Duodenal mucosa (tissue), 2 donors: ENCODE data around the gene ETNK1.

ENCODE experiments used
- H3K27ac ChIP-seq: one replicate; pipeline ENCODE4 v1.7.0; 2013; ENCODE audit warnings: low read depth, low read length
- H3K27me3 ChIP-seq, 2 donors: one replicate each; pipeline ENCODE4 v1.7.0; 2013; ENCODE audit warnings: low read length in 2 of 2, control low read depth in 1 of 2; ENCODE audit not compliant: insufficient read depth in 2 of 2, control insufficient read depth in 1 of 2
- H3K36me3 ChIP-seq, 2 donors: one replicate each; pipeline ENCODE4 v1.7.0; 2013; ENCODE audit warnings: low read length in 2 of 2, control low read depth in 1 of 2; ENCODE audit not compliant: insufficient read depth in 2 of 2, control insufficient read depth in 1 of 2
- H3K4me1 ChIP-seq, 2 donors: one replicate each; pipeline ENCODE4 v1.7.0; 2013; ENCODE audit warnings: low read length in 2 of 2, control low read depth in 1 of 2; ENCODE audit not compliant: insufficient read depth in 2 of 2, control insufficient read depth in 1 of 2
- H3K4me3 ChIP-seq, 2 donors: one replicate each; pipeline ENCODE4 v1.7.0; 2013; ENCODE audit warnings: low read length in 2 of 2, low read depth in 1 of 2
- H3K9ac ChIP-seq, 2 donors: one replicate each; pipeline ENCODE4 v1.7.0; 2013; ENCODE audit warnings: low read length in 2 of 2, low read depth in 1 of 2
- H3K9me3 ChIP-seq, 2 donors: one replicate each; pipeline ENCODE4 v1.7.0; 2013; ENCODE audit warnings: low read length in 2 of 2, control low read depth in 1 of 2; ENCODE audit not compliant: control insufficient read depth in 1 of 2

ETNK1 gene

DNA sequence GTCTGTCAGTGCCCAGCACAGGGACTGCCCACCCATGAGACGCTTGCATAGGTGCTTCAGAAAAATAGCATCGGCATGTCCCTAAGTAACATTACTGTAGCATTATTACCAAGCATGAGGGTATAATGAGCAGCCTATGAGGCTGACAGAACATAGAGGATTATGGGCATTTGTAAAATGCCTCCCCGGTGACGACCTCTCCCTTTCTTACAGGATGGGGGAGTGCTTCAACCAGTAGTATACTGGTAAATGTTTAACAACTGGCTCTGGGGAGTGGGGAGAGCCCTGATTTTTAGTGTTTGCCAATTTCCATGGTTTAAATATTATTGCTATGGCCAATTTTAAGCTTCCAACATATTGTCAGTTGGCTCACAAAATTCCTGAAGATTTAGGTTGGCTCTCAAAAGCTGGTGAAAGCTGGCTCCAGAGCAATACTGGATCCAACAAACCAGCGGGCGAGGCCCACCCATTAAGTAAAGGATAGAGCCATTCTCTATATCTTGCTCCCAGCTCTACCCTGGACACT lies 104.5 kb downstream of the ETNK1 start:
- H3K36me3 ChIP-seq: no peaks in the 10 kb centered on the region
- peak overlapping the region in 1 of 2 donors; percentile 17 for H3K4me3 ChIP-seq
- H3K4me1 ChIP-seq: no peaks in the 10 kb centered on the region
- no peak overlapping the region for H3K9ac ChIP-seq
- H3K27me3 ChIP-seq: no peaks in the 10 kb centered on the region
- H3K27ac ChIP-seq: no peak overlapping the region
- H3K9me3 ChIP-seq: no peaks in the 10 kb centered on the region

- Histone ChIP-seq H3K27me3 (no peaks in the 10 kb centered on the region), H3K27ac (no peak overlapping the region), H3K9ac (no peak overlapping the region)
Observed at GRCh38 chr12:22729957-22730443, 105.0 kb downstream of the ETNK1 start.

DNA sequence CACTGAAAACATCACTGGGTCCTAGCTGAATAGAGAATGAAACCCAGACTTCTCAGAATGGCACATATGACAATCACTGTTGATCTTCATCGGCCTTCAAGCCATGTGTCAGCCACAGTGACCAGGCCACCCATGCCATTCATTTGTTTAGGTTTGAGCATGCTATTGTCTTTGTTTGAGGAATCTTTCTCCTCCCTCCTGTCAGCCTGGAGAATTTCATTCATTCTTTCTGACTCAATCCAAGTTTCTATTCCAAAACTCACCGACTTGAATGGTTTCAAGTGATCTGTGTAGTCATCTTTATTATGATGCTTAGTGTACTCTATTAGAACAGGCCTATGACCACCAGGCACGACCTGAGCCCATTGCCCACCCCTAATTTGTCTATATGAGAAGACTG lies 106.3 kb downstream of the ETNK1 start:
- H3K27me3 ChIP-seq: no peaks in the 10 kb centered on the region
- H3K27ac ChIP-seq: no peak overlapping the region
- no peak overlapping the region for H3K9ac ChIP-seq
- H3K4me3 ChIP-seq: no peak overlapping the region
- H3K36me3 ChIP-seq: no peaks in the 10 kb centered on the region
- no peaks in the 10 kb centered on the region for H3K9me3 ChIP-seq
- no peaks in the 10 kb centered on the region for H3K4me1 ChIP-seq

More at GRCh38 chr12:22729957-22730443, 105.0 kb downstream of the ETNK1 start:
- Histone ChIP-seq H3K4me3 (peak overlapping the region in 1 of 2 donors; percentile 17), H3K4me1 (no peaks in the 10 kb centered on the region), H3K9me3 (no peaks in the 10 kb centered on the region), H3K36me3 (no peaks in the 10 kb centered on the region)

DNA sequence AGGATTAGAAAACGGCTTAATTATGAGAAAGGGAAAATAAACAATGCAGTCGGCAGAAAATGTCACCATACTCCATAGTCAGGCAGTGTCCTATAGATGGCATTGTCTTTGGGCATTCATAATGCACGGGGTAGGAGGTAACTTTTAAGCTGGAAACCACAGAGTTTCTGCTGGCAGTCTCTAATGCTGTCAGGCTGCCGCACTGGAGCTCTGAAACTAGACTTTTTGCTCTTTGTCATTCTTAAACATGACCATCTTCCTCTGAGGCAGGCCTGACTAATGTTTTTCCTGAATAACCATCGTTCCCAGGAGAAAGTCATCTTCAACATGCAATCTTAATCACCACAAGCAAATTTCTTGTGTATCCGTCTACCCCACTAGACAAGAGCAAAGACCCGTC lies 108.8 kb downstream of the ETNK1 start:
- Histone ChIP-seq H3K27ac (no peak overlapping the region), H3K9me3 (no peaks in the 10 kb centered on the region), H3K36me3 (no peaks in the 10 kb centered on the region), H3K27me3 (no peaks in the 10 kb centered on the region), H3K9ac (no peak overlapping the region), H3K4me3 (no peak overlapping the region), H3K4me1 (no peaks in the 10 kb centered on the region)

- no peaks in the 10 kb centered on the region for H3K36me3 ChIP-seq
- no peaks in the 10 kb centered on the region for H3K27me3 ChIP-seq
- no peak overlapping the region for H3K27ac ChIP-seq
- no peak overlapping the region for H3K4me3 ChIP-seq
- no peaks in the 10 kb centered on the region for H3K4me1 ChIP-seq
- no peak overlapping the region for H3K9ac ChIP-seq
- H3K9me3 ChIP-seq: no peaks in the 10 kb centered on the region
Observed at GRCh38 chr12:22738945-22739344, 114.0 kb downstream of the ETNK1 start.
